HepG2 (cell line): ENCODE measurements around the gene PFKFB4. TPM values are rescaled to one million over a fixed set of nuclear protein-coding genes. Genes with fewer than 3 reads are reported as not detected.
A peak's percentile ranks its signal among the peaks of the same experiment; 100 is the strongest.

Experiments
- ATAC-seq: fragments of 200-7000 bp; cut with Tn5 transposase; 3 replicates; pipeline ENCODE4 v1.9.1; 2020; ENCODE audit warnings: mild to moderate bottlenecking, moderate library complexity
- BruUV-seq: library from RNA; stranded (reverse); fragments of 400-500 nt; replicated peaks from 2 replicates; lab custom pipeline; 2021; lab: Mats Ljungman, UMichigan
- CTCF ChIA-PET: fragments of 300-600 bp; formaldehyde crosslinking; extraction: SDS; loops from one replicate; lab custom pipeline; 2021; ENCODE audit warnings: low total read pairs, inconsistent platforms, low intra/inter-chr PET ratio; lab: Yijun Ruan, JAX
- POLR2A ChIA-PET: fragments of 350-600 bp; sonication (Branson Sonifier 250); formaldehyde crosslinking; loops from one replicate; lab custom pipeline; 2020; ENCODE audit warnings: antibody characterized with exemption, inconsistent platforms; lab: Yijun Ruan, JAX
- DNase-seq: peaks from one replicate; pipeline ENCODE4 v3.0.0-alpha.2; 2015; ENCODE audit warnings: low spot score
- FAIRE-seq: peaks from 3 replicates; lab custom pipeline; 2011; peaks lifted over from hg19 to GRCh38; lab: Jason Lieb, UNC
- H2AFZ ChIP-seq: one replicate; pipeline ENCODE4 v1.6.1; 2011; ENCODE audit warnings: low read length, inconsistent platforms
- H3K27ac ChIP-seq: fragments of 300-600 bp; 3 replicates; pipeline ENCODE4 v1.8.0; 2011; ENCODE audit warnings: mixed run types, mild to moderate bottlenecking, mixed read lengths, low read length, inconsistent platforms; ENCODE audit not compliant: insufficient read depth; ENCODE audit errors: extremely low read length
- H3K27me3 ChIP-seq, 2 experiments: fragments of 200-600 bp in 1 of 2; 2 replicates in 1 of 2; 3 replicates in 1 of 2; pipeline versions ENCODE4 v1.6.0 to v1.8.0; 2011; ENCODE audit warnings: low read length in 2 of 2, mild to moderate bottlenecking in 2 of 2, moderate library complexity in 2 of 2, inconsistent platforms in 1 of 2; ENCODE audit not compliant: insufficient read depth in 2 of 2, control insufficient read depth in 1 of 2
- H3K36me3 ChIP-seq, 2 experiments: fragments of 200-600 bp in 1 of 2; replicated peaks in 1 of 2; 2 replicates in 1 of 2; 3 replicates in 1 of 2; pipeline versions ENCODE4 v1.5.1 to v1.8.0; 2011; ENCODE audit warnings: low read length in 2 of 2, inconsistent platforms in 1 of 2; ENCODE audit not compliant: insufficient read depth in 2 of 2, control insufficient read depth in 1 of 2
- H3K4me1 ChIP-seq: 2 replicates; pipeline ENCODE4 v1.5.1; 2012; ENCODE audit warnings: low read length, inconsistent platforms; ENCODE audit not compliant: insufficient read depth
- H3K4me2 ChIP-seq: 2 replicates; pipeline ENCODE4 v1.6.0; 2011; ENCODE audit warnings: low read depth, low read length, inconsistent platforms
- H3K4me3 ChIP-seq, 3 experiments: fragments of 200-600 bp in 1 of 3; sonication (generic), shearing (Covaris generic) in 1 of 3; replicated peaks in 1 of 3; 2 replicates each; pipeline ENCODE4 v1.5.1; 2011 to 2016; ENCODE audit warnings: low read length in 3 of 3, inconsistent platforms in 2 of 3, low read depth in 2 of 3, mild to moderate bottlenecking in 2 of 3, control low read depth in 1 of 3, mixed read lengths in 1 of 3; ENCODE audit not compliant: insufficient read depth in 1 of 3
- H3K79me2 ChIP-seq: one replicate; pipeline ENCODE4 v1.6.1; 2011; ENCODE audit warnings: low read length, inconsistent platforms; ENCODE audit not compliant: insufficient read depth
- H3K9ac ChIP-seq: 2 replicates; pipeline ENCODE4 v1.6.0; 2011; ENCODE audit warnings: mild to moderate bottlenecking, low read depth, low read length, inconsistent platforms; ENCODE audit not compliant: insufficient read depth
- H3K9me3 ChIP-seq: 2 replicates; pipeline ENCODE4 v1.5.1; 2012; ENCODE audit warnings: mild to moderate bottlenecking, low read length
- H4K20me1 ChIP-seq: 2 replicates; pipeline ENCODE4 v1.6.0; 2011; ENCODE audit warnings: inconsistent platforms, mild to moderate bottlenecking, low read length, moderate library complexity; ENCODE audit not compliant: insufficient read depth
- RBFOX2 ChIP-seq: fragments of 200-400 bp; formaldehyde crosslinking; IDR thresholded peaks from 2 replicates; pipeline ENCODE4 v1.6.1; 2017; ENCODE audit warnings: low read depth, mild to moderate bottlenecking, low read length
- ZNF10 ChIP-seq: sonication (generic); formaldehyde crosslinking; IDR thresholded peaks from 2 replicates; pipeline ENCODE4 v1.4.0; 2020; ENCODE audit warnings: mild to moderate bottlenecking, low read depth, missing genetic modification reagents, borderline replicate concordance
- ZNF687 ChIP-seq: sonication (generic); formaldehyde crosslinking; IDR thresholded peaks from 2 replicates; pipeline ENCODE4 v1.5.1; 2020; ENCODE audit warnings: mild to moderate bottlenecking, missing genetic modification reagents, moderate library complexity
- WGBS: methylation state at CpG from one replicate; pipeline ENCODE4 v1.1.6; 2017; ENCODE audit warnings: low lambda C conversion rate; 5-methylcytosine and 5-hydroxymethylcytosine counted together
- in situ Hi-C: cut with HindIII; loops from 2 replicates; pipeline ENCODE4 v1.10.0; 2017; ENCODE audit warnings: low pct_unique_long_range_greater_than_20kb; ENCODE audit not compliant: extremely low pct_ligation_motif_present
- intact Hi-C: fragments of 100-400 bp; cut with micrococcal nuclease; formaldehyde crosslinking; loops from one replicate; pipeline ENCODE4 v1.10.0; 2022; ENCODE audit not compliant: unreplicated experiment
- polyA plus RNA-seq, 8 experiments: library from polyadenylated mRNA; depleted of rRNA in 3 of 8; stranded (reverse) in 7 of 8; unstranded in 1 of 8; fragments of >200 nt; fragmentation: Illumina TruSeq in 4 of 8; extraction: Trizol in 4 of 8; gene quantifications; 2 replicates each; pipeline versions ENCODE4 v1.2.1 to v1.2.3, GENCODE V29; 2011 to 2016; ENCODE audit warnings: low read depth in 4 of 8, missing spikeins in 1 of 8, mixed read lengths in 1 of 8; ENCODE audit not compliant: insufficient read depth in 1 of 8
- total RNA-seq, 5 experiments: library from RNA; depleted of rRNA; stranded (reverse); fragments of >200 nt; fragmentation: Illumina TruSeq; extraction: Trizol; gene quantifications; 2 replicates each; pipeline ENCODE4 v1.2.3, GENCODE V29; 2016; ENCODE audit warnings: low read depth in 1 of 5

PFKFB4 gene
- total and polyA plus RNA-seq, 2 of the 13 experiments (the other 11 are each of a cell fraction or from before 2014, with no cell fraction given), result 7.1 to 103 TPM

GRCh38 chr3:48543271-48543866 lies 13.2 kb downstream of the PFKFB4 start:
- Histone ChIP-seq H3K36me3 (peaks cover 40 to 80% of the 10 kb centered on the region in 2 experiments), H3K4me1 (peaks cover 14% of the 10 kb centered on the region), H3K9me3 (no peaks in the 10 kb centered on the region), H3K4me3 (no peak overlapping the region), H3K27me3 (no peaks in the 10 kb centered on the region), H2AFZ (no peak overlapping the region), H3K4me2 (no peak overlapping the region), H4K20me1 (0 out of 2 replicates have a peak, but pooled peaks cover 2% of the 10 kb centered on the region), H3K27ac (no peak overlapping the region), H3K79me2 (no peaks in the 10 kb centered on the region), H3K9ac (no peak overlapping the region)
- 95% methylated on average over 2 of the region's 9 CpGs for WGBS
- TF ChIP-seq RBFOX2 (peak; percentile 46; the same call in 1 of the 2 replicates), ZNF687 (CRISPR knock-in tag) (0 out of 2 replicates have a peak, but pooled peaks have one; percentile 20), ZNF10 (CRISPR knock-in tag) (no peak)
- POLR2A ChIA-PET, result no interaction called here
- in situ Hi-C loops (no loop called here), intact Hi-C loops (no loop called here)
- CTCF ChIA-PET, result no interaction called here
- ATAC-seq (no peak), DNase-seq (no peak), FAIRE-seq (no peak)
- BruUV-seq, result no TSS peak
